Measurements from ENCODE around the gene C12orf60.

C12orf60 gene

GRCh38 chr12:14841761-14842160, 38.3 kb downstream of the C12orf60 start:
- POLR2A ChIA-PET, result interaction anchor here (1.1 kb wide), 1 partner anchor 72 kb away, joined by 3 read pairs; no protein-coding TSS in a partner anchor

GRCh38 chr12:14842315-14842714, 38.8 kb downstream of the C12orf60 start:
- TF ChIP-seq CTCF (IDR thresholded peaks at IDR 0.05; ENCODE audit: insufficient read depth, low read length, missing control alignments), result no peak
- CTCF ChIA-PET, result interaction anchor here (1.6 to 12.7 kb wide), 2 partner anchors 151 to 379 kb away, joined by 5 to 179 read pairs; partner anchors contain the start of gene RERG
- H3K4me3 ChIP-seq (ENCODE audit: low read depth, low read length), result no peak overlapping the region
- POLR2A ChIA-PET, result interaction anchor here (1.1 kb wide), 1 partner anchor 72 kb away, joined by 3 read pairs; no protein-coding TSS in a partner anchor
- DNase-seq (ENCODE audit: low read depth, low spot score), result no peak

More at GRCh38 chr12:14841761-14842160, 38.3 kb downstream of the C12orf60 start:
- no peak for TF ChIP-seq CTCF (IDR thresholded peaks at IDR 0.05; ENCODE audit: insufficient read depth, low read length, missing control alignments)
- no peak overlapping the region for H3K4me3 ChIP-seq (ENCODE audit: low read depth, low read length)
- DNase-seq (ENCODE audit: low read depth, low spot score), result no peak
- CTCF ChIA-PET, result interaction anchor here (12.7 kb wide), 1 partner anchor 151 kb away, joined by 179 read pairs; no protein-coding TSS in a partner anchor

- no peak for TF ChIP-seq CTCF (IDR thresholded peaks at IDR 0.05; ENCODE audit: insufficient read depth, low read length, missing control alignments)
- POLR2A ChIA-PET, result no interaction called here
- no peak within 1 kb of the TSS for H3K4me3 ChIP-seq (ENCODE audit: low read depth, low read length)
- CTCF ChIA-PET, result interaction anchor here (1.3 to 12.7 kb wide), 5 partner anchors 15 to 378 kb away, joined by 3 to 179 read pairs (median 4); partner anchors contain the start of gene RERG
- no peak for DNase-seq (ENCODE audit: low read depth, low spot score)
Measured at GRCh38 chr12:14843425-14843887, 40.0 kb downstream of the C12orf60 start, which contains the start of gene ART4. ART4 (minus strand) TSS chr12:14843526; CDS start chr12:14843113, 413 bp downstream.

GRCh38 chr12:14844401-14844800, 40.9 kb downstream of the C12orf60 start:
- no peak for DNase-seq (ENCODE audit: low read depth, low spot score)
- no peak for TF ChIP-seq CTCF (IDR thresholded peaks at IDR 0.05; ENCODE audit: insufficient read depth, low read length, missing control alignments)
- ChIA-PET POLR2A (no interaction called here), CTCF (interaction anchor here (0.8 to 12.7 kb wide), 15 partner anchors 9 to 334 kb away, joined by 3 to 179 read pairs (median 4); a partner anchor contains a TSS)
- no peak overlapping the region for H3K4me3 ChIP-seq (ENCODE audit: low read depth, low read length)

GRCh38 chr12:14845350-14845750, 41.9 kb downstream of the C12orf60 start:
- H3K4me3 ChIP-seq (ENCODE audit: low read depth, low read length), result no peak overlapping the region
- ChIA-PET CTCF (interaction anchor here (0.7 to 12.7 kb wide), 10 partner anchors 8 to 373 kb away, joined by 3 to 179 read pairs (median 4); no protein-coding TSS in a partner anchor), POLR2A (no interaction called here)
- no peak for DNase-seq (ENCODE audit: low read depth, low spot score)
- peak; percentile 56 for TF ChIP-seq CTCF (IDR thresholded peaks at IDR 0.05; ENCODE audit: insufficient read depth, low read length, missing control alignments)

GRCh38 chr12:14846042-14846587, 42.6 kb downstream of the C12orf60 start:
- TF ChIP-seq CTCF (IDR thresholded peaks at IDR 0.05; ENCODE audit: insufficient read depth, low read length, missing control alignments), result no peak
- ChIA-PET CTCF (interaction anchor here (0.7 to 12.7 kb wide), 12 partner anchors 8 to 376 kb away, joined by 3 to 179 read pairs (median 4); partner anchors contain the start of gene RERG), POLR2A (no interaction called here)
- no peak overlapping the region for H3K4me3 ChIP-seq (ENCODE audit: low read depth, low read length)
- no peak for DNase-seq (ENCODE audit: low read depth, low spot score)
